H1 (cell line): ENCODE data around the gene FIGNL2. TPM values are rescaled to one million over a fixed set of nuclear protein-coding genes. Genes with fewer than 3 reads are reported as not detected.
A peak's percentile ranks its signal among the peaks of the same experiment; 100 is the strongest.

Experiments used
- CTCF ChIA-PET: fragments of 300-600 bp; sonication (Branson Sonifier 250); formaldehyde crosslinking; loops from one replicate; lab custom pipeline; 2021; ENCODE audit not compliant: partially characterized antibody; lab: Charles Lee
- POLR2A ChIA-PET: fragments of 300-600 bp; sonication (Branson Sonifier 250); formaldehyde crosslinking; loops from one replicate; lab custom pipeline; 2021; ENCODE audit warnings: inconsistent platforms; ENCODE audit not compliant: partially characterized antibody; lab: Charles Lee
- DNase-seq, 2 experiments: peaks; one replicate each; pipeline versions ENCODE4 v3.0.0 to v3.0.0-alpha.2; 2010 to 2022; ENCODE audit warnings: low spot score in 2 of 2, low read depth in 1 of 2, mixed read lengths in 1 of 2
- FAIRE-seq: peaks from 2 replicates; lab custom pipeline; 2011; peaks lifted over from hg19 to GRCh38; lab: Jason Lieb, UNC
- H2AFZ ChIP-seq: 2 replicates; pipeline ENCODE4 v1.8.1; 2012; ENCODE audit warnings: low read length, inconsistent platforms
- H2AK5ac ChIP-seq: 2 replicates; pipeline ENCODE4 v1.6.1; 2013; ENCODE audit warnings: low read depth, low read length
- H2BK120ac ChIP-seq: replicated peaks from 2 replicates; pipeline ENCODE3; 2013; ENCODE audit warnings: low read depth, low read length, inconsistent platforms
- H2BK12ac ChIP-seq: 2 replicates; pipeline ENCODE4 v1.6.1; 2013; ENCODE audit warnings: low read depth, low read length
- H2BK15ac ChIP-seq: 2 replicates; pipeline ENCODE4 v1.6.1; 2013; ENCODE audit warnings: low read length
- H2BK20ac ChIP-seq: 2 replicates; pipeline ENCODE4 v1.6.1; 2013; ENCODE audit warnings: low read length
- H2BK5ac ChIP-seq: 2 replicates; pipeline ENCODE4 v1.6.1; 2013; ENCODE audit warnings: low read depth, low read length
- H3K14ac ChIP-seq: 2 replicates; pipeline ENCODE4 v1.6.1; 2013; ENCODE audit warnings: inconsistent platforms; ENCODE audit not compliant: insufficient read length
- H3K18ac ChIP-seq: 2 replicates; pipeline ENCODE4 v1.6.1; 2013; ENCODE audit warnings: low read length; ENCODE audit errors: extremely low read depth
- H3K23ac ChIP-seq: 2 replicates; pipeline ENCODE4 v1.6.1; 2013; ENCODE audit warnings: inconsistent platforms; ENCODE audit not compliant: insufficient read length
- H3K23me2 ChIP-seq: 2 replicates; pipeline ENCODE4 v1.6.1; 2013; ENCODE audit warnings: low read depth, low read length
- H3K27ac ChIP-seq: 2 replicates; pipeline ENCODE4 v1.6.1; 2011; ENCODE audit warnings: low read depth, low read length, inconsistent platforms
- H3K27me3 ChIP-seq, 4 experiments: replicated peaks in 1 of 4; 1 replicate in 1 of 4; 2 replicates in 3 of 4; pipeline versions ENCODE4 v1.6.1 to v1.8.1; 2011 to 2013; ENCODE audit warnings: low read length in 3 of 4, mild to moderate bottlenecking in 3 of 4, inconsistent platforms in 2 of 4, mixed read lengths in 2 of 4, moderate library complexity in 1 of 4; ENCODE audit not compliant: control insufficient read depth in 3 of 4, insufficient read depth in 3 of 4; ENCODE audit errors: extremely low read depth in 1 of 4
- H3K36me3 ChIP-seq, 4 experiments: 2 replicates each; pipeline versions ENCODE4 v1.6.1 to v1.8.1; 2011 to 2013; ENCODE audit warnings: mild to moderate bottlenecking in 4 of 4, low read length in 3 of 4, moderate library complexity in 2 of 4, control low read depth in 1 of 4, inconsistent platforms in 1 of 4; ENCODE audit not compliant: insufficient read depth in 4 of 4, control insufficient read depth in 2 of 4
- H3K4ac ChIP-seq: replicated peaks from 2 replicates; pipeline ENCODE3; 2013; ENCODE audit warnings: low read length, low read depth, mixed read lengths, inconsistent platforms; ENCODE audit not compliant: insufficient read length
- H3K4me1 ChIP-seq, 4 experiments: replicated peaks in 1 of 4; 1 replicate in 1 of 4; 2 replicates in 3 of 4; pipeline versions ENCODE4 v1.6.1 to v1.8.1; 2011 to 2013; ENCODE audit warnings: low read length in 3 of 4, inconsistent platforms in 2 of 4, mixed read lengths in 1 of 4; ENCODE audit not compliant: insufficient read depth in 4 of 4, control insufficient read depth in 3 of 4
- H3K4me2 ChIP-seq, 2 experiments: 2 replicates each; pipeline versions ENCODE4 v1.6.1 to v1.8.1; 2011 to 2013; ENCODE audit warnings: low read depth in 2 of 2, low read length in 2 of 2, control low read depth in 1 of 2, inconsistent platforms in 1 of 2, mild to moderate bottlenecking in 1 of 2; ENCODE audit not compliant: insufficient read depth in 1 of 2
- H3K4me3 ChIP-seq, 4 experiments: fragments of 200-600, 300-600 bp in 1 of 4; sonication (generic), shearing (Covaris generic), sonication (Bioruptor Twin) in 1 of 4; 2 replicates each; pipeline versions ENCODE4 v1.5.1 to v1.8.1; 2011 to 2016; ENCODE audit warnings: low read length in 4 of 4, low read depth in 3 of 4, control low read depth in 2 of 4, inconsistent platforms in 2 of 4, mild to moderate bottlenecking in 2 of 4, mixed read lengths in 1 of 4, moderate library complexity in 1 of 4; ENCODE audit not compliant: insufficient read depth in 2 of 4; ENCODE audit errors: extremely low read depth in 1 of 4
- H3K56ac ChIP-seq: replicated peaks from 2 replicates; pipeline ENCODE3; 2013; ENCODE audit warnings: low read depth, mild to moderate bottlenecking, mixed read lengths, low read length, inconsistent platforms; ENCODE audit not compliant: insufficient read length
- H3K79me1 ChIP-seq: 2 replicates; pipeline ENCODE4 v1.6.1; 2013; ENCODE audit warnings: low read depth, low read length, control low read depth
- H3K79me2 ChIP-seq, 2 experiments: 2 replicates each; pipeline versions ENCODE4 v1.6.1 to v1.8.1; 2012 to 2013; ENCODE audit warnings: low read length in 2 of 2, mild to moderate bottlenecking in 2 of 2, inconsistent platforms in 1 of 2; ENCODE audit not compliant: insufficient read depth in 2 of 2, control insufficient read depth in 1 of 2
- H3K9ac ChIP-seq, 4 experiments: replicated peaks in 1 of 4; 1 replicate in 1 of 4; 2 replicates in 3 of 4; pipeline versions ENCODE4 v1.6.1 to v1.8.1; 2011 to 2013; ENCODE audit warnings: low read depth in 3 of 4, low read length in 3 of 4, control low read depth in 2 of 4, mild to moderate bottlenecking in 2 of 4, moderate library complexity in 2 of 4, inconsistent platforms in 1 of 4; ENCODE audit errors: extremely low read depth in 1 of 4
- H3K9me3 ChIP-seq, 2 experiments: 2 replicates each; pipeline versions ENCODE4 v1.6.1 to v1.8.1; 2012 to 2013; ENCODE audit warnings: mild to moderate bottlenecking in 2 of 2, moderate library complexity in 2 of 2, control low read depth in 1 of 2, inconsistent platforms in 1 of 2, low read depth in 1 of 2, low read length in 1 of 2, mixed read lengths in 1 of 2; ENCODE audit not compliant: insufficient read depth in 2 of 2
- H4K20me1 ChIP-seq, 2 experiments: replicated peaks in 1 of 2; 2 replicates each; pipeline versions ENCODE3 to v1.8.1; 2011 to 2013; ENCODE audit warnings: inconsistent platforms in 2 of 2, low read length in 2 of 2, mild to moderate bottlenecking in 1 of 2; ENCODE audit not compliant: insufficient read depth in 2 of 2, control insufficient read depth in 1 of 2
- H4K5ac ChIP-seq: 2 replicates; pipeline ENCODE4 v1.6.1; 2013; ENCODE audit warnings: low read length, low read depth, mixed read lengths, inconsistent platforms; ENCODE audit not compliant: insufficient read length
- H4K8ac ChIP-seq: 2 replicates; pipeline ENCODE4 v1.8.0; 2013; ENCODE audit warnings: mild to moderate bottlenecking, moderate library complexity, low read length, inconsistent platforms; ENCODE audit not compliant: insufficient read depth; ENCODE audit errors: extremely low read depth
- H4K91ac ChIP-seq: replicated peaks from 2 replicates; pipeline ENCODE3; 2013; ENCODE audit warnings: low read length, mixed read lengths, inconsistent platforms; ENCODE audit not compliant: insufficient read length
- ASH2L ChIP-seq: fragments of 200-600, 300-600 bp; sonication (generic); IDR thresholded peaks from one replicate; pipeline ENCODE4 v1.7.1; 2017; ENCODE audit warnings: low read length
- BACH1 ChIP-seq: IDR thresholded peaks from 2 replicates; pipeline ENCODE4 v1.6.1; 2012; ENCODE audit warnings: low read length, improper control_type of control experiment
- PHF8 ChIP-seq: fragments of 200-600 bp; sonication (generic); conservative IDR thresholded peaks from 2 replicates; pipeline ENCODE4 v1.7.1; 2012; ENCODE audit warnings: low read depth, mild to moderate bottlenecking, inconsistent platforms, low read length, moderate library complexity
- WGBS, 2 experiments: shearing (Covaris generic) in 1 of 2; methylation state at CpG; one replicate each; pipeline versions ENCODE4 v1.1.6 to v1.1.7; 2013 to 2015; ENCODE audit warnings: low lambda C conversion rate in 2 of 2, mixed read lengths in 2 of 2, inconsistent platforms in 1 of 2, low coverage in 1 of 2, missing lambda C conversion rate in 1 of 2; ENCODE audit not compliant: insufficient replicate concordance in 2 of 2, insufficient coverage in 1 of 2, insufficient read length in 1 of 2; ENCODE audit errors: extremely low coverage in 1 of 2, missing lambda C conversion rate in 1 of 2; 5-methylcytosine and 5-hydroxymethylcytosine counted together
- polyA plus RNA-seq, 7 experiments: library from polyadenylated mRNA; depleted of rRNA in 3 of 7; stranded (reverse) in 5 of 7; unstranded in 2 of 7; fragments of >200 nt in 5 of 7; fragments of 200-250 nt in 2 of 7; gene quantifications; 1 replicate in 5 of 7; 2 replicates in 1 of 7; 4 replicates in 1 of 7; pipeline versions ENCODE4 v1.2.1 to v1.2.3, GENCODE V29; 2011 to 2013; ENCODE audit warnings: missing spikeins in 2 of 7, mixed read lengths in 2 of 7
- total RNA-seq: library from RNA; stranded (reverse); fragmentation: NEBNext Ultra II Directional; extraction: Animal tissue kit (Norgen Biotek cat#: 25700); gene quantifications from 2 replicates; pipeline ENCODE4 v1.2.1, GENCODE V29; 2021

FIGNL2 gene
- total and polyA plus RNA-seq, 2 of the 8 experiments (the other 6 are each of a cell fraction or from before 2014, with no cell fraction given), result 6.5 to 7.1 TPM

- POLR2A ChIA-PET, result interaction anchor here (0.7 to 3.2 kb wide), 12 partner anchors 10 to 424 kb away, joined by 3 to 14 read pairs (median 4); no protein-coding TSS in a partner anchor
These were observed 34.6 kb downstream of the FIGNL2 start for GRCh38 chr12:51813931-51814310.

More at GRCh38 chr12:51813931-51814310, 34.6 kb downstream of the FIGNL2 start:
- Histone ChIP-seq H3K23ac (no peak overlapping the region), H3K4me1 (peaks cover 0 to 8% (median 2%) of the 10 kb centered on the region in 4 experiments; a peak in 5 of 7 replicates), H3K79me1 (no peaks in the 10 kb centered on the region), H3K27me3 (peaks cover 0 to 42% (median 24%) of the 10 kb centered on the region in 4 experiments; a peak in 5 of 7 replicates), H3K27ac (no peak overlapping the region), H3K4me3 (peak overlapping the region; percentile 36 to 79 (median 52)), H4K20me1 (peaks cover 0 to 3% of the 10 kb centered on the region in 2 experiments), H2BK20ac (no peak overlapping the region), H3K79me2 (no peaks in the 10 kb centered on the region), H3K9me3 (no peaks in the 10 kb centered on the region), H3K56ac (no peak overlapping the region), H3K23me2 (peaks cover 4% of the 10 kb centered on the region; the same call in 1 of the 2 replicates), H3K4ac (no peak overlapping the region), H2BK12ac (no peak overlapping the region), H4K5ac (no peak overlapping the region), H3K4me2 (peak overlapping the region; percentile 49 to 92), H3K9ac (peak overlapping the region in 1 of 4 experiments; percentile 8; a peak in 1 of 7 replicates), H3K14ac (no peak overlapping the region), H3K36me3 (no peaks in the 10 kb centered on the region), H2BK120ac (no peak overlapping the region), H3K18ac (no peak overlapping the region; the same call in 1 of the 2 replicates), H4K8ac (peak overlapping the region; percentile 7; the same call in 1 of the 2 replicates), H2AFZ (no peak overlapping the region), H2AK5ac (no peak overlapping the region), H4K91ac (no peak overlapping the region), H2BK15ac (no peak overlapping the region), H2BK5ac (no peak overlapping the region)
- DNase-seq (no peak), FAIRE-seq (no peak)
- no peak for TF ChIP-seq BACH1
- TF ChIP-seq ASH2L, result peak; percentile 23
- TF ChIP-seq PHF8, result peak; percentile 21; the same call in 1 of the 2 replicates
- WGBS, 2 experiments, result 2% methylated on average over 34 of the region's 34 CpGs; no CpG with 5 or more reads in 1 of the 2 experiments
- CTCF ChIA-PET, result interaction anchor here (0.6 to 9.0 kb wide), 30 partner anchors 11 to 395 kb away, joined by 3 to 139 read pairs (median 4); no protein-coding TSS in a partner anchor
